NCI-H446 treated with DMSO at 0.1 percent for 48 hours (cell line): ENCODE measurements around the gene KIF26A.

Source experiments
- DNase-seq: peaks from one replicate; lab custom pipeline; 2025; lab: John Stamatoyannopoulos, UW

KIF26A gene

GRCh38 chr14:104112609-104113571 lies 25.5 kb upstream of the KIF26A start:
- no peak for DNase-seq

- DNase-seq: no peak
Observed at GRCh38 chr14:104113631-104114420, 24.6 kb upstream of the KIF26A start.

- DNase-seq: no peak
Observed at GRCh38 chr14:104114421-104115130, 23.8 kb upstream of the KIF26A start.

- DNase-seq: no peak
Observed at GRCh38 chr14:104115131-104115600, 23.2 kb upstream of the KIF26A start.

GRCh38 chr14:104115691-104116287 lies 22.6 kb upstream of the KIF26A start:
- DNase-seq: no peak

GRCh38 chr14:104116288-104116755 lies 22.1 kb upstream of the KIF26A start:
- no peak for DNase-seq

GRCh38 chr14:104116756-104117340 lies 21.5 kb upstream of the KIF26A start:
- DNase-seq: no peak

- no peak for DNase-seq
Observed at GRCh38 chr14:104117341-104118005, 20.9 kb upstream of the KIF26A start.

GRCh38 chr14:104118006-104118844 lies 20.2 kb upstream of the KIF26A start:
- DNase-seq: no peak

GRCh38 chr14:104119119-104119487 lies 19.3 kb upstream of the KIF26A start:
- no peak for DNase-seq

- DNase-seq: no peak
Observed at GRCh38 chr14:104119488-104120251, 18.7 kb upstream of the KIF26A start.

GRCh38 chr14:104120281-104120741 lies 18.1 kb upstream of the KIF26A start:
- DNase-seq: no peak

GRCh38 chr14:104121142-104121541 lies 17.2 kb upstream of the KIF26A start:
- DNase-seq: no peak

- DNase-seq: no peak
Observed at GRCh38 chr14:104123879-104124278, 14.5 kb upstream of the KIF26A start.

- no peak for DNase-seq
Observed at GRCh38 chr14:104125011-104125410, 13.4 kb upstream of the KIF26A start.

GRCh38 chr14:104126753-104127152 lies 11.6 kb upstream of the KIF26A start:
- no peak for DNase-seq

- DNase-seq: no peak
Observed at GRCh38 chr14:104128981-104129380, 9.4 kb upstream of the KIF26A start.

GRCh38 chr14:104129556-104129955 lies 8.8 kb upstream of the KIF26A start:
- no peak for DNase-seq
